Measurements from ENCODE around the gene CFAP107. TPM values are rescaled to one million over a fixed set of nuclear protein-coding genes. Genes with fewer than 3 reads are reported as not detected.

The CFAP107 gene
- total and polyA plus RNA-seq, 9 donors: 0.26 to 2.3 (median 0.95) TPM

DNA sequence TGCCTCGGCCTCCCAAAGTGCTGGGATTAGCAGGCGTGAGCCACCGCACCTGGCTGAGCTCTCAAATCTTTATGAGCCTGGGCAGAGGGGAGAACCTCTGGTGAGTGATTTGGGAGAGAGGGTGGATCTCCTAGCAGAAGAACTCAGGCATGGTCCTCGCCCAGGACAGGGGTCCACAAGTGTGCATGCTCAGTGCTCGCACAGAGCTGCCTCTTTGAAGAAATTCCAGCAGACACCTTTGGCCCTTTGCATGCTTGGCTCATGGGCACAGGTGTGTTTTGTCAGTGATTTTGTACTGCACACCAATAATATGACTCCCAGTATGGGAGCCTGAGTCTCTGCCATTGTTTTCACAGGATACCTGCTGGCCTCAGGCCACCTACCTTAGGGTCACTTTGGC is 15.8 kb downstream of the CFAP107 start:
- Histone ChIP-seq H3K4me1 (ENCODE audit: control insufficient read depth, insufficient read depth, low read length) (no peaks in the 10 kb centered on the region), H3K4me3 (ENCODE audit: low read length) (no peak overlapping the region), H3K27me3 (ENCODE audit: control insufficient read depth, insufficient read depth, low read length) (no peaks in the 10 kb centered on the region), H3K9me3 (replicated peaks; ENCODE audit: control insufficient read depth, low read depth, low read length) (no peaks in the 10 kb centered on the region), H3K36me3 (ENCODE audit: control insufficient read depth, insufficient read depth, low read length) (no peaks in the 10 kb centered on the region), H3K27ac (ENCODE audit: low read length) (no peak overlapping the region)
- 91% methylated on average over 4 of the region's 5 CpGs for WGBS (ENCODE audit: insufficient coverage)
- DNase-seq: no peak

- no peaks in the 10 kb centered on the region for H3K4me1 ChIP-seq (ENCODE audit: control insufficient read depth, insufficient read depth, low read length)
- WGBS (ENCODE audit: insufficient coverage): 79% methylated on average over 6 of the region's 7 CpGs
- H3K27ac ChIP-seq (ENCODE audit: low read length): no peak overlapping the region
- no peak for DNase-seq
- no peak overlapping the region for H3K4me3 ChIP-seq (ENCODE audit: low read length)
- H3K36me3 ChIP-seq (ENCODE audit: control insufficient read depth, insufficient read depth, low read length): no peaks in the 10 kb centered on the region
- no peaks in the 10 kb centered on the region for H3K27me3 ChIP-seq (ENCODE audit: control insufficient read depth, insufficient read depth, low read length)
- H3K9me3 ChIP-seq (replicated peaks; ENCODE audit: control insufficient read depth, low read depth, low read length): no peaks in the 10 kb centered on the region
Observed at GRCh38 chr1:12762766-12763165, 16.8 kb downstream of the CFAP107 start.

GRCh38 chr1:12763479-12763878 is 17.5 kb downstream of the CFAP107 start:
- WGBS (ENCODE audit: insufficient coverage): 83% methylated on average over 3 of the region's 4 CpGs
- DNase-seq: no peak
- Histone ChIP-seq H3K36me3 (ENCODE audit: control insufficient read depth, insufficient read depth, low read length) (no peaks in the 10 kb centered on the region), H3K4me1 (ENCODE audit: control insufficient read depth, insufficient read depth, low read length) (no peaks in the 10 kb centered on the region), H3K27ac (ENCODE audit: low read length) (no peak overlapping the region), H3K9me3 (replicated peaks; ENCODE audit: control insufficient read depth, low read depth, low read length) (no peaks in the 10 kb centered on the region), H3K4me3 (ENCODE audit: low read length) (no peak overlapping the region), H3K27me3 (ENCODE audit: control insufficient read depth, insufficient read depth, low read length) (peaks cover 1% of the 10 kb centered on the region)

DNA sequence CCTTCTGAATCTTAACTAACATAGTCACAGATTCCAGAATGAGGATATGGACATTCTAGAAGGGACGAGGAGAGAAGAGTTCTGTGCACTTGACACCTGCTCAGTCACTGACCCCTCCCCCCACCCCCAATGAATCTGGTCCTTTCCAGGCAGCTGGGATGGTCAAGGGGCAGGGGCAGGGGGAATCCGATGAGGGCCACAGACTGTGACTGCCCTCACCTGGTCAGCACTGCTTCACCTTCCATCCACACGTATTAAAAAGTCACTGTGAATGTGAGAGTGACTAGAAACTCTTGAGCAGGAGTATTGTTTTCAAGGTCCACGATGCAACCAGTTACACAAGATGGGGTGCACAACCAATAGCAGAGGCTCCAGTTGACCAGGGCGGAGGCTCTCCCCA is 18.0 kb downstream of the CFAP107 start:
- Histone ChIP-seq H3K4me3 (ENCODE audit: low read length) (no peak overlapping the region), H3K4me1 (ENCODE audit: control insufficient read depth, insufficient read depth, low read length) (no peaks in the 10 kb centered on the region), H3K27me3 (ENCODE audit: control insufficient read depth, insufficient read depth, low read length) (peaks cover 3% of the 10 kb centered on the region), H3K9me3 (replicated peaks; ENCODE audit: control insufficient read depth, low read depth, low read length) (no peaks in the 10 kb centered on the region), H3K27ac (ENCODE audit: low read length) (no peak overlapping the region), H3K36me3 (ENCODE audit: control insufficient read depth, insufficient read depth, low read length) (no peaks in the 10 kb centered on the region)
- no peak for DNase-seq
- WGBS (ENCODE audit: insufficient coverage): 69% methylated on average over 2 of the region's 5 CpGs

GRCh38 chr1:12769031-12769430 is 23.0 kb downstream of the CFAP107 start:
- Histone ChIP-seq H3K27ac (ENCODE audit: low read length) (no peak overlapping the region), H3K4me1 (ENCODE audit: control insufficient read depth, insufficient read depth, low read length) (no peaks in the 10 kb centered on the region), H3K4me3 (ENCODE audit: low read length) (no peak overlapping the region), H3K36me3 (ENCODE audit: control insufficient read depth, insufficient read depth, low read length) (no peaks in the 10 kb centered on the region), H3K9me3 (replicated peaks; ENCODE audit: control insufficient read depth, low read depth, low read length) (no peaks in the 10 kb centered on the region), H3K27me3 (ENCODE audit: control insufficient read depth, insufficient read depth, low read length) (peaks cover 3% of the 10 kb centered on the region)
- DNase-seq: no peak
- WGBS (ENCODE audit: insufficient coverage): no CpG with 5 or more reads among the region's 2 CpGs

- peaks cover 3% of the 10 kb centered on the region for H3K27me3 ChIP-seq (ENCODE audit: control insufficient read depth, insufficient read depth, low read length)
Observed at GRCh38 chr1:12769976-12770505, 24.0 kb downstream of the CFAP107 start.

DNA sequence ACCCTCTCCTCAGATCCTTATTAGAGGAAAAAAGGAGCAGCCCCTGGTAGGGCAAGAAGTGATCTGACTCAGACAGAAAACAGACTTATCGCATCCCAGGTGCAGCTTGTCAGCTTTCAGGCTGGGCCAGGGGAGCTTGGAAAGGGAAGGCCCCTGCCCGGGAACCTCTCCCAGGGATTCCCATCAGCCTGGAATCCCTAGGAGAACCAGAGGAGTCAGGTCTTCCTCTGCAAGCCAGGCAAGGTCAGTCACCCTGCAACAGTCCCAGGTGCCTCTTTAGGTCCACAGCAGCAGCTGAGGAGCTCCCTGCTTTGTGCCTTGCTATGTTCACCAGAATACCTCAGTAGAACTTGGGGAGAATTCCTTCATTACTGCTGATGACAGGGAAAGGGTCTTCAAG is 24.6 kb downstream of the CFAP107 start:
- DNase-seq: no peak
- Histone ChIP-seq H3K27me3 (ENCODE audit: control insufficient read depth, insufficient read depth, low read length) (peaks cover 3% of the 10 kb centered on the region), H3K9me3 (replicated peaks; ENCODE audit: control insufficient read depth, low read depth, low read length) (no peaks in the 10 kb centered on the region), H3K36me3 (ENCODE audit: control insufficient read depth, insufficient read depth, low read length) (no peaks in the 10 kb centered on the region), H3K27ac (ENCODE audit: low read length) (no peak overlapping the region), H3K4me1 (ENCODE audit: control insufficient read depth, insufficient read depth, low read length) (no peaks in the 10 kb centered on the region), H3K4me3 (ENCODE audit: low read length) (no peak overlapping the region)
- WGBS (ENCODE audit: insufficient coverage): 100% methylated on average over 1 of the region's 2 CpGs

More at GRCh38 chr1:12769976-12770505, 24.0 kb downstream of the CFAP107 start:
- no peak overlapping the region for H3K27ac ChIP-seq (ENCODE audit: low read length)
- no peak for DNase-seq
- H3K36me3 ChIP-seq (ENCODE audit: control insufficient read depth, insufficient read depth, low read length): no peaks in the 10 kb centered on the region
- no peak overlapping the region for H3K4me3 ChIP-seq (ENCODE audit: low read length)
- H3K4me1 ChIP-seq (ENCODE audit: control insufficient read depth, insufficient read depth, low read length): no peaks in the 10 kb centered on the region
- no peaks in the 10 kb centered on the region for H3K9me3 ChIP-seq (replicated peaks; ENCODE audit: control insufficient read depth, low read depth, low read length)
- WGBS (ENCODE audit: insufficient coverage): 30% methylated on average over 4 of the region's 7 CpGs

GRCh38 chr1:12771186-12771585 is 25.2 kb downstream of the CFAP107 start:
- H3K4me3 ChIP-seq (ENCODE audit: low read length): no peak overlapping the region
- H3K36me3 ChIP-seq (ENCODE audit: control insufficient read depth, insufficient read depth, low read length): no peaks in the 10 kb centered on the region
- no peak overlapping the region for H3K27ac ChIP-seq (ENCODE audit: low read length)
- WGBS (ENCODE audit: insufficient coverage): 78% methylated on average over 5 of the region's 5 CpGs
- no peaks in the 10 kb centered on the region for H3K9me3 ChIP-seq (replicated peaks; ENCODE audit: control insufficient read depth, low read depth, low read length)
- no peaks in the 10 kb centered on the region for H3K4me1 ChIP-seq (ENCODE audit: control insufficient read depth, insufficient read depth, low read length)
- DNase-seq: no peak
- H3K27me3 ChIP-seq (ENCODE audit: control insufficient read depth, insufficient read depth, low read length): peaks cover 3% of the 10 kb centered on the region

DNA sequence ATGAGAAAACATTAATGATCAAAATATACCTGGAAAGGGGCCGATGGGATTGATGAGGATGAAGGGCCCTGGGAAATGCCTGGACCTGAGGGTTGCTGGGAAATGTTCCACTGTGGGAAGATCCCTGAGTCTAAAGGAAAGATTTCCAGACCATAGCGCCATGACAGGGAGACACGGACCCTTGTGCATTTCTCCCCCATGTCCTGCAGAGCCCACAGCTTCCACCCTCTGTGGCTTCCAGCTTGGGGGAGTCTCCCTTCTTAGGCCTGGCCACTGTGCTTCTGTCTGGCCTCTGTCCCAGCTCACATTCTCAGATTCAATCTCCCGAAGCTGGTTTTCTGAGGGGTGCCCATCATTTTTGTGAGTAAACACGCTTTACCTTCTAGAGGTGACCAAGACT is 26.5 kb downstream of the CFAP107 start:
- H3K4me1 ChIP-seq (ENCODE audit: control insufficient read depth, insufficient read depth, low read length): no peaks in the 10 kb centered on the region
- DNase-seq: no peak
- no peaks in the 10 kb centered on the region for H3K9me3 ChIP-seq (replicated peaks; ENCODE audit: control insufficient read depth, low read depth, low read length)
- no peak overlapping the region for H3K27ac ChIP-seq (ENCODE audit: low read length)
- peaks cover 3% of the 10 kb centered on the region for H3K27me3 ChIP-seq (ENCODE audit: control insufficient read depth, insufficient read depth, low read length)
- no peak overlapping the region for H3K4me3 ChIP-seq (ENCODE audit: low read length)
- no peaks in the 10 kb centered on the region for H3K36me3 ChIP-seq (ENCODE audit: control insufficient read depth, insufficient read depth, low read length)
- WGBS (ENCODE audit: insufficient coverage): 88% methylated on average over 4 of the region's 5 CpGs

DNA sequence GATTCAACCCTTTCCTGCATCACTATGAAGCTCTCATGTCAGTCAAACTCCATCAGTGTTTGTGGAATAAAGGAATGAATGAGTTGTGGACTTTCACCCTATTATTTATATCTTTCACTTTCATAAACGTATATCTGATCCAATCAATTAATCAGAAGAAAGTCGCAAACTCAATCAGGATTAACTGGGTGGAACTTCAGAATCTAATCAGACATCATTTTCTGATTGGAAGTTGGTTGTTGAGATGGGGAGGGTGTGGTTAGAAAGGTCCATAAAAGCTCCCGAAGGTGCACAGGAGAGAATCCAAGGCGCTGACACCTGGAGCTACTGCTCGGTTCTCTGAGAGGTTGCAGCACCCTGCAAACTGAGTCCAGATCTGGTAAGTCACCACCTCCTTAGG is 27.4 kb downstream of the CFAP107 start, which contains the start of gene PRAMEF12:
PRAMEF12 (plus strand) TSS at position 301 of the 400 bp plus-strand sequence. CDS start 1,130 bp downstream, outside the sequence.
- no peaks in the 10 kb centered on the region for H3K36me3 ChIP-seq (ENCODE audit: control insufficient read depth, insufficient read depth, low read length)
- WGBS (ENCODE audit: insufficient coverage): 86% methylated on average over 3 of the region's 5 CpGs
- DNase-seq: no peak
- H3K27me3 ChIP-seq (ENCODE audit: control insufficient read depth, insufficient read depth, low read length): peaks cover 2% of the 10 kb centered on the region
- H3K4me3 ChIP-seq (ENCODE audit: low read length): no peak within 1 kb of the TSS
- no peaks in the 10 kb centered on the region for H3K9me3 ChIP-seq (replicated peaks; ENCODE audit: control insufficient read depth, low read depth, low read length)
- H3K27ac ChIP-seq (ENCODE audit: low read length): no peak within 1 kb of the TSS
- no peaks in the 10 kb centered on the region for H3K4me1 ChIP-seq (ENCODE audit: control insufficient read depth, insufficient read depth, low read length)

DNA sequence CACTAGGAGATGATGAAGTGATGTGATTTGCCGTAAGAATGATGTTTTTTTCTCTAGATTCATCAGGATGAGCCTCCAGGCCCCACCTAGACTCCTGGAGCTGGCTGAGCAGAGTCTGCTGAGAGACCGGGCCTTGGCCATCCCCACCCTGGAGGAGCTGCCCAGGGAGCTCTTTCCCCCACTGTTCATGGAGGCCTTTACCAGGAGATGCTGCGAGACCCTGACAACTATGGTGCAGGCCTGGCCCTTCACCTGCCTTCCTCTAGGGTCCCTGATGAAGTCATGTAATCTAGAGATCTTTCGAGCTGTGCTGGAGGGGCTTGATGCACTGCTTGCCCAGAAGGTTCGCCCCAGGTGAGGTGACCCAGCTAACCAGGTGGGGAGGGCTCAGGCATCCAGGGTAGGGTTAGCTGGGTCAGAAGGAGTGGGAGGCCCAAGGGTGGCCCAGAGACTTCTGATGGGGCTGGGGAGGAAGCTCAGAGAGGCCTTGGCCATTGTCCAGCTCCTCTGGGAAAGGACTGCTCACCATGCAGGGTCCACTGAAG is 28.9 kb downstream of the CFAP107 start:
- H3K36me3 ChIP-seq (ENCODE audit: control insufficient read depth, insufficient read depth, low read length): no peaks in the 10 kb centered on the region
- DNase-seq: no peak
- no peaks in the 10 kb centered on the region for H3K4me1 ChIP-seq (ENCODE audit: control insufficient read depth, insufficient read depth, low read length)
- H3K4me3 ChIP-seq (ENCODE audit: low read length): no peak overlapping the region
- H3K9me3 ChIP-seq (replicated peaks; ENCODE audit: control insufficient read depth, low read depth, low read length): no peaks in the 10 kb centered on the region
- 88% methylated on average over 4 of the region's 5 CpGs for WGBS (ENCODE audit: insufficient coverage)
- H3K27me3 ChIP-seq (ENCODE audit: control insufficient read depth, insufficient read depth, low read length): no peaks in the 10 kb centered on the region
- H3K27ac ChIP-seq (ENCODE audit: low read length): no peak overlapping the region

Measured in muscle of leg (tissue), 11 donors.